Measurements from ENCODE around the gene SLC39A13.
A peak's percentile ranks its signal among the peaks of the same experiment; 100 is the strongest.

Gene SLC39A13

DNA sequence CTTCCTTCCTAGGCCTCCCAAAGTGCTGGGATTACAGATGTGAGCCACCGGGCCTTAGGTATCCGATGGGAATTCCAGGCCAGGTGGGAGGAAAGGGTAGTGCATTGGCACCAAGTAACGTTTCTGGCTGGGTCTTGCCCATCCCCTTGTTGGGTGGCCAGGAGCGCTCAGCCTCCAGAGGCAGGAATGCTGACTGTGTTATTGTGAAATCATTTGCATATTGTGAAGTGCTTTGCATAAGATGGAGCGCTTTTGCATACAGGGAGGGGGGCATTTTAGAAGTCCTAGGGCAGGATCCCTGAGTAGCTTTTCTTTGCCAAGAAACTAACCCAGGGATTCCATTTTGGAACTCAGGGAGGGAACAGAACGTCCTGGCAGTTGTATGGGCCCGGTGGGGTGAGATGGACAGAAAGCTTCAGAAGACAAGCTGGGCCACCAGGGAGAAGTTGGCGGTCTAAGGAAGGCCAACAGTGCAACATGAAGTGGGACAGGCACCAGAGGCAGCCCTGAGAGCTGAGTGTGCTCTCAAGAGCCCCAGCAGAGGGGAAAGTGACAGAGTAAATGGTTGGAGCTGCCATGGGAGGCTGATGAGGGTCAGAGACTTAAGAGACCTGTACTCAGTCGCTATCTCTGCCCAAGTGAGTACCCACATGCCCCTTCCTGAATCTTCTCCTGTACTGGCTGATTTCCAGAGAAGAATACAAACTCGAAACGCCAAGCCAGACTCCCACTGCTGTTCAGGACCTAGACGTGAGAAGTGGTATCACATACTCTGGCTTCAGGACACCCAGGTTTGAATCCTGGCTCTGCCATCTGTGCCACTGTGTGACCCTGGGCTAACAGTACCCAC, 1.3 kb upstream of the SLC39A13 start:
- DNase-seq, result no peak

- peak in 1 of 2 experiments; percentile 32 for DNase-seq
Measured at GRCh38 chr11:47408598-47409439, 429 bp downstream of the SLC39A13 start.

GRCh38 chr11:47409440-47410369, 1.3 kb downstream of the SLC39A13 start:
- no peak for DNase-seq

- no peak for DNase-seq
Measured at GRCh38 chr11:47410370-47411264, 2.2 kb downstream of the SLC39A13 start.

- DNase-seq, result peak in 1 of 2 experiments; percentile 28
Measured at GRCh38 chr11:47411884-47412746, 3.7 kb downstream of the SLC39A13 start.

GRCh38 chr11:47413351-47413750, 5.0 kb downstream of the SLC39A13 start:
- DNase-seq, result no peak

- no peak for DNase-seq
Measured at GRCh38 chr11:47413908-47414684, 5.7 kb downstream of the SLC39A13 start.

GRCh38 chr11:47414685-47415070, 6.3 kb downstream of the SLC39A13 start:
- no peak for DNase-seq

DNA sequence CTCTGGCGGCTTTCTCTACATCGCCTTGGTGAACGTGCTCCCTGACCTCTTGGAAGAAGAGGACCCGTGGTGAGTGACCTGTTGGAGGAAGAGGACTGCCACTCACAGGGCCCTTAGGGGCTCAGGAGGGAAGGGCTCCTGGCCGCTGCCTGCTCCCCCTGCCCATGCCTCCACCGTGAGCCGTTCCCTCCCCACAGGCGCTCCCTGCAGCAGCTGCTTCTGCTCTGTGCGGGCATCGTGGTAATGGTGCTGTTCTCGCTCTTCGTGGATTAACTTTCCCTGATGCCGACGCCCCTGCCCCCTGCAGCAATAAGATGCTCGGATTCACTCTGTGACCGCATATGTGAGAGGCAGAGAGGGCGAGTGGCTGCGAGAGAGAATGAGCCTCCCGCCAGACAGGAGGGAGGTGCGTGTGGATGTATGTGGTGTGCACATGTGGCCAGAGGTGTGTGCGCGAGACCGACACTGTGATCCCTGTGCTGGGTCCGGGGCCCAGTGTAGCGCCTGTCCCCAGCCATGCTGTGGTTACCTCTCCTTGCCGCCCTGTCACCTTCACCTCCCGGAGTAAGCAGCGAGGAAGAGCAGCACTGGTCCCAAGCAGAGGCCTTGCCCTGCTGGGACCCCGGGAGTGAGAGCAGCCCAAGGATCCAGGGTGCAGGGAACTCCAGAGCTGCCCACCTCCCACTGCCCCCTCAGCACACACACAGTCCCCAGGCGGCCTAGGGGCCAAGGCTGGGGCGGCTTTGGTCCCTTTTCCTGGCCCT, 6.9 kb downstream of the SLC39A13 start:
- DNase-seq, result no peak

DNA sequence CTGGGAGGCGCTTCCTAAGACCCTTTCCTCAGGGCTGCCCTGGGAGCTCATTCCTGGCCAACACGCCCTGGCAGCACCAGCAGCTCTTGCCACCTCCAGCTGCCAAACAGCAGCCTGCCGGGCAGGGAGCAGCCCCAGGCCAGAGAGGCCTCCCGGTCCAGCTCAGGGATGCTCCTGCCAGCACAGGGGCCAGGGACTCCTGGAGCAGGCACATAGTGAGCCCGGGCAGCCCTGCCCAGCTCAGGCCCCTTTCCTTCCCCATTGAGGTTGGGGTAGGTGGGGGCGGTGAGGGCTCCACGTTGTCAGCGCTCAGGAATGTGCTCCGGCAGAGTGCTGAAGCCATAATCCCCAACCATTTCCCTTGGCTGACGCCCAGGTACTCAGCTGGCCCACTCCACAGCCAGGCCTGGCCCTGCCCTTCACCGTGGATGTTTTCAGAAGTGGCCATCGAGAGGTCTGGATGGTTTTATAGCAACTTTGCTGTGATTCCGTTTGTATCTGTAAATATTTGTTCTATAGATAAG, 7.6 kb downstream of the SLC39A13 start:
- DNase-seq, result peak in 1 of 2 experiments; percentile 32

GRCh38 chr11:47417712-47418111, 9.3 kb downstream of the SLC39A13 start:
- no peak for DNase-seq

DNA sequence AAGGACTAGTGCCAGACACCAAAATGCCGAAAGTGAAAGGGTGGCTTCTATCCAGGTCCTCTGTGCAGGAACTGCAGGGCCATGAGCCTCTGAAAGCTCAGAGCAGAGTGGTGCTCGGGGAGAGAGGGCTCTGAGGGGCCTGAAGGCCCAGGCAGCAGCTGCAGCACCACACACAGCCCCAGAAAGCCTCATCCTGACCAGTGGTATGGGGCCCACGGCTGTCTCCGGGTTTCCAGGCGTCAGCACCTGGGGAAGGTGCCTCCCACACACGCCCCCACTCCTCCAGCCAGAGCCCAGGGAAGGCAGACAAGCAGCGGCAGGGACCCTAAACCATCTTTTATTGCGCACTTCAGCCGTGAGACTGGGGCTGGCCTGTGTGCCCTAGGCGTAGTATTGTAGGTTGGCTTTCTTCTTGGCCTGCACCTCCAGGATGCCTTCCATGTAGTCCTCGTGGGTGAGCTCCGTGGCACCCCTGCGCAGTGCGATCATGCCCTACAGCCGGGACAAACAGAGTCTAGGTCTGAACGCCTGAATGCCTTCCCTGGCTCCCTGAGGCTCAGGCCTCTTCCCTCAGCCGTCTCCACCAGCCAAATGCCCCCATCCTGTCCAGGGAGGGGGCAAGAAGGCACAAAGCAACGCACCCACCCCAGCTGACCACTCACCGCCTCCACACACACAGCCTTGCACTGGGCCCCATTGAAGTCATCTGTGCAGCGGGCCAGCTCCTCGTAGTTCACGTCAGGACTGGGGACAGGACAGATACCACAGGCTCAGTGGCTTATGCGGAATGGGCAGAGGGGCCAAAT, 10.3 kb downstream of the SLC39A13 start:
- no peak for DNase-seq

DNA sequence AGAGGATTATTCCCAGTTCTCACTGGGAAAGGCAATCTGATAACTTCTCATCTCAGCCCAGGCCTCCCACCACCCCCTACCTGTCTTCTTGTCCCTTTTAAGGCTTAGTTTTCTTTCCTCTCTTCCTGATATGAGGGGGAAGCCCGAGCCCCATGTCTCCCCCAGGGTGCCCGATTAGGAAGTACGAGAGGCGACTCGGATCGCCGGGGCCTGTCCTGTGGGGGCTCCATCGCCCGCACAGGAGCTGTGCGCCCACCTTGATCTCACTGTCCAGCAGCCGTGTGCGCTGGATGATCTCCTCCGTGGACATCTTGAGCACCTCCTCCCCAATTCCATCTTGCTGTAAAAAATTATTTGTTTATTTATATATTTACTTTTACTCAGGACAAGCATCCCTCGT, 17.2 kb downstream of the SLC39A13 start:
- DNase-seq, result no peak

GRCh38 chr11:47426062-47426956, 17.9 kb downstream of the SLC39A13 start, which contains the start of gene PSMC3:
Gene PSMC3 (minus strand): TSS chr11:47426439. CDS start chr11:47426279, 160 bp downstream.
- DNase-seq, result peak; percentile 97

DNA sequence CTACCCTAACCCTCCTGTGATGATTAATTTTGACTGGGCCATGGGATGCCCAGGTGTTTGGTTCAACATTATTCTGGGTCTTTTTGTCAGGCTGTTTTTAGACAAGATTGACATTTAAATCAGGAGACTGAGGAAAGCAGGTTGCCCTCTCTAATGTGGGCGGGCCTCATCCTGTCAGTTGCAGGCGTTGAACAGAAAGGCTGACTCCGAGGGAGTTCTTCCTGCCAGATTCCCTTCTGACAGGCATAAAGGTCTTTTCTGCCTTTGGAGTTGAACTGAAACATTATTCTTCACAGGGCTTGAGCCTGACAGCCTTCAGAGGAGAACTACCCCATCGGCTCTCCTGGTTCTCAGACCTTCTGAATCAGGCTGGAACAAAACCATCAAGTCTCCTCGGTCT, 22.1 kb downstream of the SLC39A13 start:
- DNase-seq, result no peak

DNA sequence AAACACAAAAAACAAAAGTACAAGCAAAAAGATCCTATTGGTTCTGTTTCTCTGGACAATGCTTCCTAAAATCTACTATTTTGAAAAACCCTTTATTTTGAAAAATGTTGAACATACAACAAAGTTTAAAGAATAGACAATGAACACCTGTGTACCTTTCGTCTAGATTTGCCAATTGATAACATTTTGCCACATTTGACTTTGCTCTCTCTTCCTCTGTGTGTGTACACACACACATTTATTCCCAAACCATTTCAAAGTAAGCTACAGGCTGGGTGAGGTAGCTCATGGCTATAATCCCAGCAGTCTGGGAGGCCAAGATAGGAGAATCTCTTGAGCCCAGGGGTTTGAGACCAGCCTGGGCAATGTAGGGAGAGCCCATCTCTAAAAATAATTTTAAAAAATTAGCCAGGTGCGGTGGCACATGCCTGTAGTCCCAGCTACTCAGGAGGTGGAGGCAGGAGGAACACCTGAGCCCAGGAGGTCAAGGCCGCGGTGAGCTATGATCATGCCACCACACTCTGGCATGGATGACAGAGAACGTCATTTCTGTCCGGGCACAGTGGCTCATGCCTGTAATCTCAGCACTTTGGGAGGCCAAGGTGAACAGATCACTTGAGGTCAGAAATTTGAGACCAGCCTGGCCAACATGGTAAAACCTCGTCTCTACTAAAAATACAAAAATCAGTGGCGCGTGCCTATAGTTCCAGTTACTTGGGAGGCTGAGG, 23.1 kb downstream of the SLC39A13 start:
- no peak for DNase-seq

Measured in NCI-H524 (cell line).